Measurements from ENCODE around the gene CARD9. TPM values are rescaled to one million over a fixed set of nuclear protein-coding genes. Genes with fewer than 3 reads are reported as not detected.
A peak's percentile ranks its signal among the peaks of the same experiment; 100 is the strongest.

CARD9 gene
- total and polyA plus RNA-seq, 10 donors, result 5.7 to 25.5 (median 18.2) TPM

DNA sequence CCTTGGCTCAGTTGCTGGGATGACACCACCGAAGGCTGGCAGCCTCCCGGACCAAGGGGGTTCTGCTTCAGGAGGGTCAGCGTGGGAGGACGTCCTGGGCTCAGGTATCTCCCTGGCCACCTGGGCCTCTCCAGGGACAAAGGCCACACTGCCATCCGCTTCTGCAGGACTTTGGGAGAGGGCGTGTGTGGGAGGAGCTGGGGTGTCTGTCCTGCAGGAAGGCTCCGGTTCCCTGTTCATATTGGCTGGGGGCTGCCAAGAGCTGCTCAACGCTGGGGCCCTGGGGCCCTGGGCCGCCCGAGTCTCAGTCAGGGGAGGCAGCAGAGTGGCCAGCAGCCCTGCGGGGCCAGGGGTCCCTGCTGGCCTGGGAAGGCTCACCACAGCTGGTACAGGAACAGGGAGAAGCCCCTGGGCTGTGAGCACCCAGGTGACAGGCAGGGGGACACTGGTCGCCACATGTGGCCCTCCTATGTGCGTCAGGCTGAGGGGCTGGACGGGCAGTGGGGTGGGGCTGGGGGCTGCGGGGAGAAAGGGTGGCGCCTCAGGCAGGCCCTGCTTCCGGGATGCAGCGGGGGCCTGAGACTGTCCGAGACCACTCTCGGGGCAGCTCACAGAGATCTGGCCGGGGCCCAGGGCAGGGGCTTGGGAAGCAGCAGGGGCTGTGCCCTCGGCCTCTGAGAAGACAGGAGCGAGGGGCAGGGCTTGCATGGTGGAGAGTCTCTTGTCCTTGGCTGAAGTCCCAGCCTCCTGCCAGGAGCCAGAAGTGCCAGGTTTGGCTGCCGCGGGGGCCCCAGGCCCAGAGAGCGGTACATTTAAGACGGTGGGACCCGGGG is 4.9 kb upstream of the CARD9 start:
- WGBS, 5 donors, result 88 to 93% (median 91%) methylated on average over 11 to 28 of the region's 28 CpGs
- H3K27me3 ChIP-seq (replicated peaks in 1 of 7), result peaks cover 0 to 5% (median 0%) of the 10 kb centered on the region in 7 donors
- H3K9me3 ChIP-seq, result no peaks in the 10 kb centered on the region
- intact Hi-C loops (cut with DNase I; ENCODE audit: low total_unique reads), result no loop called here
- peaks cover 0 to 37% (median 17%) of the 10 kb centered on the region in 6 donors for H3K4me1 ChIP-seq
- TF ChIP-seq POLR2A (IDR thresholded peaks at IDR 0.05) (no peak), POLR2AphosphoS5 (IDR thresholded peaks at IDR 0.05) (peak in 1 of 3 donors; percentile 0)
- no peak overlapping the region for H3K4me3 ChIP-seq
- no peak for DNase-seq
- H3K27ac ChIP-seq, result no peak overlapping the region
- peaks cover 0 to 64% (median 53%) of the 10 kb centered on the region in 6 donors for H3K36me3 ChIP-seq

DNA sequence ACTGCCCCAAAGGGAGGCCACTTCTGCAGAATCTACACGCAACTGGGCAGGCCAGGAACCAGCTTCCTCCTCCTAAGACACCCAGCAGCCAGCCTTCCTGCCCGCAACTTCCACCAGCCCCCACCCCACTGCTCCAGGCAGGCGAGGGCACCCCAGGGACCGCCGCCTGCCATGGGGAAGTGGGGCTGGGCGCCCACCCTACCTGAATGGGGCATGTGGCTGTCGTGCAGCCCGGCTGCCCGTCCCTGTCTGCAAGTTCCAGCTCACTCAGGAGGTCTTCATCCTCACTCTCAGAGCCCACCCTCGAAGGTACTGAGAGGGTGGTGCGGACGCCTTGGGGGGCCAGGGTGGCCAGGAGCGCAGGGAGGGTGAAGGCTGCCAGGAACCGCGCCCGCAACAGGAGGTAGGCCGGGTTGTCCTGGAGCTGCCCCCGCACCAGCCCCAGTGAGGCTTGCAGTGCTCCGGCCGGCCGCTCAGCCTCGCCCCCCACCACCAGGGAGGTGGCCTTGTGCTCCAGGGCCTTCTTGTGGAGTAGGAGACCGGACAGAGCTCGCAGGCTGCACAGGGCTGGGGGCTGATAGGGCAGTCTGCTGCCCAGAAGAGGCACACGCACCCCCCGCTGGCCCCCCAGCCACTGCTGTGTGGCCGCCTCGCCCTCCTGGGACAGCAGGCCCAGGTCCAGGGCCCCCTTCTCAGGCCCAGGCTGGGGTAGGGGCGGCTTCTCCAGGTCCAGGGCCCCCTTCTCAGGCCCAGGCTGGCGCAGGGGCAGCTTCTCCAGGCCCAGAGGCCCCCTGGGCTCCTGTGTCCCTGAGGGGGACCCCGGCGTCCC is 4.1 kb upstream of the CARD9 start:
- peaks cover 0 to 56% (median 44%) of the 10 kb centered on the region in 6 donors for H3K36me3 ChIP-seq
- H3K9me3 ChIP-seq, result no peaks in the 10 kb centered on the region
- H3K27me3 ChIP-seq (replicated peaks in 1 of 7), result peaks cover 0 to 13% (median 0%) of the 10 kb centered on the region in 7 donors
- TF ChIP-seq POLR2A (IDR thresholded peaks at IDR 0.05) (no peak), POLR2AphosphoS5 (IDR thresholded peaks at IDR 0.05) (peak in 2 of 3 donors; percentile 25 to 56)
- peaks cover 0 to 45% (median 25%) of the 10 kb centered on the region in 6 donors for H3K4me1 ChIP-seq
- intact Hi-C loops (cut with DNase I; ENCODE audit: low total_unique reads), result no loop called here
- no peak overlapping the region for H3K27ac ChIP-seq
- H3K4me3 ChIP-seq, result no peak overlapping the region
- 61 to 90% (median 76%) methylated on average over 9 to 32 of the region's 32 CpGs for WGBS, 5 donors
- no peak for DNase-seq

DNA sequence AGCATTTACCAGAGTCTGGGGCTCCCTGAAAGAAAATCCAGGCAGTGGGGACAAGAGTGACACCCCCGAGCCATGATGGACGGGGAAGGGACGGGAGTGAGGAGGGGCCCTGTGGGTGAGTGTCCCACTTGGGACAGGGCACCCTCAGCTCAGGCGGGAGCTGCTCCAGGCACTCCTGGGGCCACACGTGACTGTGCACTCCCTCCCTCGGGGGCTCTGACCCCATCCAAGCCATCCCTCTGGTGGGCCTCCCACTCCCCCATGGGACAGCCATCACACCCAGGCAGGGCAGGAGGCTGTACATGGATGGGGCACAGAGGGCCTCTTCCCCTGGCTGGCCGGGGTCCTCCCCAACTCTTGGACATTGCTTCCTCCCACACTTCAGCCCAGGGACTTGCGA is 3.0 kb upstream of the CARD9 start:
- WGBS, 5 donors, result 65 to 88% (median 77%) methylated on average over 6 to 8 of the region's 8 CpGs
- Histone ChIP-seq H3K27ac (no peak overlapping the region), H3K4me1 (peaks cover 0 to 56% (median 32%) of the 10 kb centered on the region in 6 donors), H3K9me3 (no peaks in the 10 kb centered on the region), H3K27me3 (replicated peaks in 1 of 7) (peaks cover 0 to 18% (median 0%) of the 10 kb centered on the region in 7 donors), H3K4me3 (no peak overlapping the region), H3K36me3 (peaks cover 0 to 45% (median 34%) of the 10 kb centered on the region in 6 donors)
- no peak for TF ChIP-seq POLR2A (IDR thresholded peaks at IDR 0.05)
- TF ChIP-seq, protein P1, sequence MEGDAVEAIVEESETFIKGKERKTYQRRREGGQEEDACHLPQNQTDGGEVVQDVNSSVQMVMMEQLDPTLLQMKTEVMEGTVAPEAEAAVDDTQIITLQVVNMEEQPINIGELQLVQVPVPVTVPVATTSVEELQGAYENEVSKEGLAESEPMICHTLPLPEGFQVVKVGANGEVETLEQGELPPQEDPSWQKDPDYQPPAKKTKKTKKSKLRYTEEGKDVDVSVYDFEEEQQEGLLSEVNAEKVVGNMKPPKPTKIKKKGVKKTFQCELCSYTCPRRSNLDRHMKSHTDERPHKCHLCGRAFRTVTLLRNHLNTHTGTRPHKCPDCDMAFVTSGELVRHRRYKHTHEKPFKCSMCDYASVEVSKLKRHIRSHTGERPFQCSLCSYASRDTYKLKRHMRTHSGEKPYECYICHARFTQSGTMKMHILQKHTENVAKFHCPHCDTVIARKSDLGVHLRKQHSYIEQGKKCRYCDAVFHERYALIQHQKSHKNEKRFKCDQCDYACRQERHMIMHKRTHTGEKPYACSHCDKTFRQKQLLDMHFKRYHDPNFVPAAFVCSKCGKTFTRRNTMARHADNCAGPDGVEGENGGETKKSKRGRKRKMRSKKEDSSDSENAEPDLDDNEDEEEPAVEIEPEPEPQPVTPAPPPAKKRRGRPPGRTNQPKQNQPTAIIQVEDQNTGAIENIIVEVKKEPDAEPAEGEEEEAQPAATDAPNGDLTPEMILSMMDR (IDR thresholded peaks at IDR 0.05 in 8 of 11, conservative IDR thresholded peaks at IDR 0.05 in 3 of 11), result no peak
- no peak for DNase-seq
- intact Hi-C loops (cut with DNase I; ENCODE audit: low total_unique reads), result no loop called here

DNA sequence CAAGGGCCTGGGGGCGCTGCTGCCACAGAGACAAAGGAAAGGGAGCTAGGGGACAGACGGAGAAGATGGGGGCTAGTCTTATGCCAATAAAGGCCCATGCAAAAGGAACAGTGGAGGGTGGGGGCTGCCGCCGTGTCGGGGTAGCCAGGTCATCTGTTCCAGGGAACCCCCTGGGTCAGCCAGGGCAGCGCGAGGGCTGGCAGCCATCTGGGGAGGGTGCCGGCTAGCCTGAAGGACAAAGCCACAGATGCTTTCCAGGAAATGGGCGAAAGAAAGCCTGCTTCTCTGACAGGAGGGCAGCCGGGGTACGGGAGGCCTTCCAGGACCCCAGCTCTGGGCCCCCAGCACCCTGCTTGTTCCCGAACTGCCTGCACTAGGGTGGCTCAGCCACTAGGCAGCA is 1.6 kb upstream of the CARD9 start:
- intact Hi-C loops (cut with DNase I; ENCODE audit: low total_unique reads), result no loop called here
- 72 to 89% (median 82%) methylated on average over 11 to 12 of the region's 12 CpGs for WGBS, 5 donors
- no peak for DNase-seq

DNA sequence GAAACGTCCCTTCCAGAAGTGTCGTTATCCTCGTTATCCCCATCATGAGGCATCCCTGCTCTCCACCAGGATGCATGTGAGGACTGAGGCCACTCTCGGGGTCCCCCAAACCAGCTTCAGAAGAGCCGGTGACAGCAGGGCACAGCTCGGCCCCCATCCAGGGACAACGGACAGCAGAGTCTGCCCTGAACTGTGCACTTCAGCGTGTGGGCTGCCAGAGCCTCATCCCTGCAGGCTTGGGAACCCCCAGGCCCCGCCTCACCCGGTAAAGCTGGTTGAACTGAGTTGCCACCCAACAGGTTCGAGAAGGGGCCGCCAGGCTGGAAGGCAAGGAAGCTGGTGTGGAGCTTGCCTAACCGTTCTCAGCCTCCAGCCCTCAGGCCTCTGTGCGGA is 710 bp upstream of the CARD9 start:
- peaks cover 0 to 45% (median 19%) of the 10 kb centered on the region in 6 donors for H3K36me3 ChIP-seq
- peaks cover 0 to 58% (median 32%) of the 10 kb centered on the region in 6 donors for H3K4me1 ChIP-seq
- TF ChIP-seq, protein P1 (IDR thresholded peaks at IDR 0.05 in 8 of 11, conservative IDR thresholded peaks at IDR 0.05 in 3 of 11), result no peak
- TF ChIP-seq POLR2AphosphoS5 (IDR thresholded peaks at IDR 0.05) (no peak), POLR2A (IDR thresholded peaks at IDR 0.05) (no peak)
- DNase-seq, result no peak
- WGBS, 5 donors, result 85 to 92% (median 88%) methylated on average over 7 to 14 of the region's 14 CpGs
- intact Hi-C loops (cut with DNase I; ENCODE audit: low total_unique reads), result no loop called here
- H3K4me3 ChIP-seq, result no peak overlapping the region
- no peaks in the 10 kb centered on the region for H3K9me3 ChIP-seq
- H3K27me3 ChIP-seq (replicated peaks in 1 of 7), result peaks cover 0 to 18% (median 0%) of the 10 kb centered on the region in 7 donors
- peak overlapping the region in 4 of 8 donors; percentile 62 to 85 (median 80) for H3K27ac ChIP-seq

More for the DNA sequence above, 1.6 kb upstream of the CARD9 start:
- no peak overlapping the region for H3K27ac ChIP-seq
- peaks cover 0 to 18% (median 0%) of the 10 kb centered on the region in 7 donors for H3K27me3 ChIP-seq (replicated peaks in 1 of 7)
- H3K9me3 ChIP-seq, result no peaks in the 10 kb centered on the region
- no peak overlapping the region for H3K4me3 ChIP-seq
- peaks cover 0 to 58% (median 32%) of the 10 kb centered on the region in 6 donors for H3K4me1 ChIP-seq
- TF ChIP-seq POLR2A (IDR thresholded peaks at IDR 0.05) (no peak), POLR2AphosphoS5 (IDR thresholded peaks at IDR 0.05) (peak in 1 of 3 donors; percentile 26)
- H3K36me3 ChIP-seq, result peaks cover 0 to 45% (median 25%) of the 10 kb centered on the region in 6 donors
